ENCODE data around the gene ERCC6.

Gene ERCC6

GRCh38 chr10:49543604-49544003 is 4.7 kb upstream of the ERCC6 start:
- DNase-seq, result no peak

- no peak for DNase-seq
Observed at GRCh38 chr10:49542353-49542752, 3.4 kb upstream of the ERCC6 start.

- DNase-seq, result no peak
Observed at GRCh38 chr10:49541762-49542161, 2.8 kb upstream of the ERCC6 start.

- no peak for DNase-seq
Observed at GRCh38 chr10:49540056-49540797, 1.3 kb upstream of the ERCC6 start.

GRCh38 chr10:49539320-49539885 is 482 bp upstream of the ERCC6 start:
- peak; percentile 43 for DNase-seq

- no peak for DNase-seq
Observed at GRCh38 chr10:49534670-49535381, 4.1 kb downstream of the ERCC6 start.

GRCh38 chr10:49532461-49532860 is 6.5 kb downstream of the ERCC6 start:
- DNase-seq, result no peak

GRCh38 chr10:49528977-49529506 is 9.9 kb downstream of the ERCC6 start:
- no peak for DNase-seq

GRCh38 chr10:49527850-49528249 is 11.1 kb downstream of the ERCC6 start:
- DNase-seq, result no peak

- DNase-seq, result no peak
Observed at GRCh38 chr10:49527061-49527460, 11.9 kb downstream of the ERCC6 start.

- DNase-seq, result no peak
Observed at GRCh38 chr10:49526619-49527018, 12.3 kb downstream of the ERCC6 start.

- no peak for DNase-seq
Observed at GRCh38 chr10:49524496-49524895, 14.4 kb downstream of the ERCC6 start.

- no peak for DNase-seq
Observed at GRCh38 chr10:49523301-49523700, 15.6 kb downstream of the ERCC6 start.

GRCh38 chr10:49521062-49521461 is 17.9 kb downstream of the ERCC6 start:
- DNase-seq, result no peak

GRCh38 chr10:49520122-49520775 is 18.7 kb downstream of the ERCC6 start:
- no peak for DNase-seq

- DNase-seq, result no peak
Observed at GRCh38 chr10:49519717-49520116, 19.2 kb downstream of the ERCC6 start.

- DNase-seq, result peak; percentile 42
Observed at GRCh38 chr10:49518982-49519578, 19.8 kb downstream of the ERCC6 start.

- DNase-seq, result no peak
Observed at GRCh38 chr10:49518566-49518965, 20.4 kb downstream of the ERCC6 start.

- DNase-seq, result no peak
Observed at GRCh38 chr10:49516216-49516970, 22.5 kb downstream of the ERCC6 start.

- DNase-seq, result peak; percentile 15
Observed at GRCh38 chr10:49512121-49512809, 26.7 kb downstream of the ERCC6 start.

- no peak for DNase-seq
Observed at GRCh38 chr10:49509771-49510303, 29.1 kb downstream of the ERCC6 start.

All from NCI-H2227 treated with DMSO at 0.1 percent for 48 hours (cell line).